AG04449 (cell line): ENCODE measurements around the gene PEX7.
A peak's percentile ranks its signal among the peaks of the same experiment; 100 is the strongest.
"Not testable (repeated sequence)": the region's sequence is repeated elsewhere in the genome, so short reads cannot be mapped to it uniquely, and the experiment has no call there.

Source experiments
- CTCF ChIA-PET: fragments of 350-600 bp; formaldehyde crosslinking; extraction: SDS; loops from one replicate; lab custom pipeline; 2021; ENCODE audit warnings: antibody characterized with exemption; lab: Yijun Ruan, JAX
- POLR2A ChIA-PET: fragments of 400-600, 350-600 bp; formaldehyde crosslinking; extraction: SDS; loops from one replicate; lab custom pipeline; 2020; ENCODE audit warnings: antibody characterized with exemption, inconsistent platforms; lab: Yijun Ruan, JAX
- DNase-seq: peaks from one replicate; pipeline ENCODE4 v3.0.0-alpha.2; 2010; ENCODE audit warnings: low read depth, low spot score
- H3K4me3 ChIP-seq: 2 replicates; pipeline ENCODE4 v1.5.1; 2011; ENCODE audit warnings: low read depth, mild to moderate bottlenecking, control low read depth, low read length
- TF ChIP-seq, protein P1 (sequence below): IDR thresholded peaks from one replicate; pipeline ENCODE4 v1.5.1; 2011; ENCODE audit warnings: mild to moderate bottlenecking, moderate library complexity, low read length, control low read depth, inconsistent platforms; ENCODE audit not compliant: insufficient read depth; ENCODE audit errors: missing control alignments

PEX7 gene

DNA sequence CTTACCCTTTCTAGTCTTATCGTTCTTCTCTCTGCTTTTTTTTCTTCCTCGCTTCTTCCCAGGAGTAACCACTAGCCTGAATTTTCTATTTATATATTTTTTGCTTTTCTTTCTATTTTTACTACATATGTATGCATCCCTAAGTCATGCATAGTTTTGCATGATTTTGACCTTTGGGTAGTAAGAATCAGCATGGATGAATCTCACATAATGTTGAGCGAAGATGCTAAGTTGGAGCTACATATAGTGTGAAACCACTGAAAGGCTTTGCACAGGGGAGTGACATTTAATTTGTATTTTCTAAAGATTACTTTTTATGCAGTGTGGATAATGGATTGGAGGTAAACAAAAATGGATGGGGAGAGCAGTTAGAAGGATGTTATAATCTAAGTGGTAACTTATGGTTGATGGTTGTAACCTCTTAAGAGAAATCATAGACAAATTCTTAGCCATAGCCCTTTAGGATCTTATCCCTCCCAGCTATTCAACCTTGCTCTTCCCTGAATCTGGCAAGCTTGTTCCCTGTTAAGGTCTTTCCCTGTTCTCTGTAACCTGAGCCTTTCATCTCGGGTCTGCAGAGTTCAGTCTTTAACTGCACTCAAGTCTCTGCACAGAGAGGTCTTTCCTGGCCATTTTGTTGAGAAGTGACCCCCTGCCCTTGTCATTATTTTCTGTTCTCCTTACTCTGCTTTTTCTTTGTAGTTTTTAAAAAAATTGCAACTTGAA, 18.0 kb downstream of the PEX7 start:
- no peak for DNase-seq
- CTCF ChIA-PET, result interaction anchor here (0.8 to 2.5 kb wide), 2 partner anchors 17 to 236 kb away, joined by 3 to 12 read pairs; no protein-coding TSS in a partner anchor
- TF ChIP-seq, protein P1, sequence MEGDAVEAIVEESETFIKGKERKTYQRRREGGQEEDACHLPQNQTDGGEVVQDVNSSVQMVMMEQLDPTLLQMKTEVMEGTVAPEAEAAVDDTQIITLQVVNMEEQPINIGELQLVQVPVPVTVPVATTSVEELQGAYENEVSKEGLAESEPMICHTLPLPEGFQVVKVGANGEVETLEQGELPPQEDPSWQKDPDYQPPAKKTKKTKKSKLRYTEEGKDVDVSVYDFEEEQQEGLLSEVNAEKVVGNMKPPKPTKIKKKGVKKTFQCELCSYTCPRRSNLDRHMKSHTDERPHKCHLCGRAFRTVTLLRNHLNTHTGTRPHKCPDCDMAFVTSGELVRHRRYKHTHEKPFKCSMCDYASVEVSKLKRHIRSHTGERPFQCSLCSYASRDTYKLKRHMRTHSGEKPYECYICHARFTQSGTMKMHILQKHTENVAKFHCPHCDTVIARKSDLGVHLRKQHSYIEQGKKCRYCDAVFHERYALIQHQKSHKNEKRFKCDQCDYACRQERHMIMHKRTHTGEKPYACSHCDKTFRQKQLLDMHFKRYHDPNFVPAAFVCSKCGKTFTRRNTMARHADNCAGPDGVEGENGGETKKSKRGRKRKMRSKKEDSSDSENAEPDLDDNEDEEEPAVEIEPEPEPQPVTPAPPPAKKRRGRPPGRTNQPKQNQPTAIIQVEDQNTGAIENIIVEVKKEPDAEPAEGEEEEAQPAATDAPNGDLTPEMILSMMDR, result no peak
- no peak overlapping the region for H3K4me3 ChIP-seq
- POLR2A ChIA-PET, result no interaction called here

DNA sequence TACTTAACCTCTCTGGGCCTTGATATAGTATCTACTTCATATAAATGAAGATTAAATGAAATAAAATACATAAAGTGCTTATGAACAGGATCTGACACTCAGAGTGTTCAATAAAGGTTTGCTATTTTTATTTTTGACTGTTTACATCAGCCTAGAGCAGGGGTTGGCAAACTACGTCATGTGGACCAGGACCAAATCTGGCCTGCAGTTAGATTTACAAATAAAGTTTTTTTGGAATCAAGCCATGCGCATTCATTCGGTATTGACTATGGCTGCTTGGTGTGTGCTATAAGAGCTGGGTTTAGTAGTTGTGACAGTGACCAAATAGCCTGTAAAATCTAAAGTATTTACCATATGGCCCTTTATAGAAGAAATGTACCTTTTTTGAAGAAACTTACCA, 20.8 kb downstream of the PEX7 start:
- ChIA-PET POLR2A (no interaction called here), CTCF (interaction anchor here (1.0 to 3.7 kb wide), 11 partner anchors 10 to 251 kb away, joined by 3 to 27 read pairs (median 4); no protein-coding TSS in a partner anchor)
- TF ChIP-seq, protein P1, result no peak
- H3K4me3 ChIP-seq, result no peak overlapping the region
- no peak for DNase-seq

DNA sequence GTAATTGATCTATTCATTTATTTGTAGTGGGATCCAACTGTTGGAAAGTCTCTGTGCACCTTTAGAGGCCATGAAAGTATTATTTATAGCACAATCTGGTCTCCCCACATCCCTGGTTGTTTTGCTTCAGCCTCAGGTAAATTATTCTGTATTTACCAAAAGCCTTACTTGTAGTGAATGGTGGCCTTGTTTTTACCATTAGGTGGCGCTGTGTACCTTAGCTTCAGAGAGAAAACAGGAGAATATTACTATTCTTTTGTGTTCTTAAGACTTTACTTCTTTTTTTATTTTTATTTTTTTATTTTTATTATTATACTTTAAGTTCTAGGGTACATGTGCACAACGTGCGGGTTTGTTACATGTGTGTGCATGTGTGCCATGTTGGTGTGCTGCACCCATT, 23.7 kb downstream of the PEX7 start:
- ChIA-PET CTCF (interaction anchor here (0.6 to 3.7 kb wide), 20 partner anchors 8 to 265 kb away, joined by 3 to 27 read pairs (median 6); partner anchors contain the start of gene PEX7), POLR2A (no interaction called here)
- TF ChIP-seq, protein P1, result peak; percentile 60
- peak; percentile 31 for DNase-seq
- no peak overlapping the region for H3K4me3 ChIP-seq

DNA sequence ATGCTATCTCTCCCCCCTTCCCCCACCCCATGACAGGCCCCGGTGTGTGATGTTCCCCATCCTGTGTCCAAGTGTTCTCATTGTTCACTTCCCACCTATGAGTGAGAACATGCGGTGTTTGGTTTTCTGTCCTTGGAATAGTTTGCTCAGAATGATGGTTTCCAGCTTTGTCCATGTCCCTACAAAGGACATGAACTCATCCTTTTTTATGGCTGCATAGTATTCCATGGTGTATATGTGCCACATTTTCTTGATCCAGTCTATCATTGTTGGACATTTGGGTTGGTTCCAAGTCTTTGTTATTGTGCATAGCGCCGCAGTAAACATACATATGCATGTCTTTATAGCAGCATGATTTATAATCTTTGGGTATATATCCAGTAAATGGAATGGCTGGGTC, 24.1 kb downstream of the PEX7 start:
- CTCF ChIA-PET, result interaction anchor here (1.3 to 3.7 kb wide), 10 partner anchors 9 to 167 kb away, joined by 3 to 27 read pairs (median 8); partner anchors contain the start of gene PEX7
- POLR2A ChIA-PET, DNase-seq, H3K4me3 ChIP-seq: not testable (repeated sequence)

DNA sequence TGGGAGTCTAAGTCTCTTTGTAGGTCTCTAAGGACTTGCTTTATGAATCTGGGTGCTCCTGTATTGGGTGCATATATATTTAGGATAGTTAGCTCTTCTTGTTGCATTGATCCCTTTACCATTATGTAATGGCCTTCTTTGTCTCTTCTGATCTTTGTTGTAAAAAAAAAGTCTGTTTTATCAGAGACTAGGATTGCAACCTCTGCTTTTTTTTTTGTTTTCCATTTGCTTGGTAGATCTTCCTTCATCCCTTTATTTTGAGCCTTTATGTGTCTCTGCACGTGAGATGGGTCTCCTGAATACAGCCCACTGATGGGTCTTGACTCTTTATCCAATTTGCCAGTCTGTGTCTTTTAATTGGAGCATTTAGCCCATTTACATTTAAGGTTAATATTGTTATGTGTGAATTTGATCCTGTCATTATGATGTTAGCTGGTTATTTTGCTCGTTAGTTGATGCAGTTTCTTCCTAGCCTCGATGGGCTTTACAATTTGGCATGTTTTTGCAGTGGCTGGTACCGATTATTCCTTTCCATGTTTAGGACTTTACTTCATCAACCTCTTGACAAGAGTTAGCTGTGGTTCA, 27.7 kb downstream of the PEX7 start:
- POLR2A ChIA-PET, DNase-seq: not testable (repeated sequence)

DNA sequence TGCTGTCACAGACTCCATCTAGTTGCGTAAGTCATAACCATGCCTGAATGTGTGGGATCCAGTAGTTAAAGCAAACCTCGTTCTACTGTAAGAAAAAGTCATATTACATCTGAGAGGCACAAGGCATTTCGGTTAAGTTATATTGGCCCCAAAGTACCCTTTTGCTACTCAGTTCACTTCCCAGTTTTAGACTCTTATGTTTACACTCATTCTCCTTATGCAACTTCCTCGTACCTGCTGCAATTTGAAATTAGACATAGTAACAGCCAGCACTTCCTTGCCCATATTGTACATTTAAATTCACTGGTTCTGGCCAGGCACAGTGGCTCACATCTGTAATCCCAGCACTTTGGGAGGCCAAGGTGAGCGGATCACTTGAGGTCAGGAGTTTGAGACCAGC, 37.0 kb downstream of the PEX7 start:
- H3K4me3 ChIP-seq, result no peak overlapping the region
- CTCF ChIA-PET, result interaction anchor here (0.6 to 2.3 kb wide), 2 partner anchors 14 to 150 kb away, joined by 3 to 8 read pairs; no protein-coding TSS in a partner anchor
- POLR2A ChIA-PET, result no interaction called here
- TF ChIP-seq, protein P1, result no peak
- DNase-seq, result no peak

More for the DNA sequence above, 27.7 kb downstream of the PEX7 start:
- CTCF ChIA-PET, H3K4me3 ChIP-seq: not testable (repeated sequence)

DNA sequence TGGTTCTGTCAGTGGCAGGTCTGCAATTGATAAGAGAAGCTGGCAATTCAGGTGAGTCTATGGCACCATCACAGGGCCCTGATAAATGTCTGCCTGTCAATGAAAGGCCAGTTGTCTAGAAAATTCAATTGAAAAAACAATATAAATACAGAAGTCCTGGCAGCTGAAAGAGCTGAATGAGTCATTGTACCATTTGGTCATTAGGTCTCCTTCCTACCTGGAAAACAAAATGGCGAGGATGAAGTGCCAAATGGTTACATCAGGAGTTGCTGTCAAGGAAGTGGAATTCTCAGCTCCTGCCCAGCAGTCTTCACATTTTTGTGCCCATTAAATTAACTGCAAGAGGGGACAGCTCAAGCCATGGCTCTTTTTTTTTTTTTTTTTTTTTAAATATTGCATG, 37.7 kb downstream of the PEX7 start:
- CTCF ChIA-PET, result interaction anchor here (2.3 kb wide), 1 partner anchor 14 kb away, joined by 8 read pairs; no protein-coding TSS in a partner anchor
- POLR2A ChIA-PET, result no interaction called here
- no peak overlapping the region for H3K4me3 ChIP-seq
- TF ChIP-seq, protein P1, result no peak
- DNase-seq, result no peak
